Glutamatergic neuron (in vitro differentiated cells): ENCODE results near the gene FNDC1. TPM values are rescaled to one million over a fixed set of nuclear protein-coding genes. Genes with fewer than 3 reads are reported as not detected.

Experiments
- DNase-seq: peaks from one replicate; pipeline ENCODE4 v3.0.0; 2022
- H3K27ac Mint-ChIP-seq: one replicate; pipeline ENCODE4 v1.8.0; 2020; ENCODE audit warnings: mild to moderate bottlenecking, mixed read lengths, inconsistent platforms; ENCODE audit not compliant: unreplicated experiment
- H3K27me3 Mint-ChIP-seq: one replicate; pipeline ENCODE4 v1.8.0; 2020; ENCODE audit warnings: mild to moderate bottlenecking, moderate library complexity, mixed read lengths, inconsistent platforms; ENCODE audit not compliant: unreplicated experiment
- H3K36me3 Mint-ChIP-seq: one replicate; pipeline ENCODE4 v1.8.0; 2020; ENCODE audit warnings: mild to moderate bottlenecking, mixed read lengths, inconsistent platforms; ENCODE audit not compliant: unreplicated experiment
- H3K4me1 Mint-ChIP-seq: one replicate; pipeline ENCODE4 v1.8.0; 2020; ENCODE audit warnings: mild to moderate bottlenecking, low read depth, mixed read lengths, inconsistent platforms; ENCODE audit not compliant: unreplicated experiment
- H3K4me3 Mint-ChIP-seq: one replicate; pipeline ENCODE4 v1.8.0; 2020; ENCODE audit warnings: mild to moderate bottlenecking, mixed read lengths, inconsistent platforms; ENCODE audit not compliant: unreplicated experiment
- H3K9me3 Mint-ChIP-seq: one replicate; pipeline ENCODE4 v1.8.0; 2020; ENCODE audit warnings: mild to moderate bottlenecking, moderate library complexity, mixed read lengths, inconsistent platforms; ENCODE audit not compliant: unreplicated experiment
- CTCF ChIP-seq: fragments of 200-600 bp; sonication (generic); IDR thresholded peaks from one replicate; pipeline ENCODE4 v1.5.0; 2021; ENCODE audit not compliant: partially characterized antibody, unreplicated experiment
- total RNA-seq: library from RNA; stranded (reverse); fragmentation: NEBNext Ultra II Directional; extraction: Animal tissue kit (Norgen Biotek cat#: 25700); gene quantifications from one replicate; pipeline ENCODE4 v1.2.1, GENCODE V29; 2021; ENCODE audit not compliant: unreplicated experiment

Gene FNDC1
- total RNA-seq, 1 donor from 2014 or later: 0.88 TPM

- peaks cover 2% of the 10 kb centered on the region for H3K27me3 Mint-ChIP-seq
- peaks cover 1% of the 10 kb centered on the region for H3K9me3 Mint-ChIP-seq
- no peak overlapping the region for H3K4me3 Mint-ChIP-seq
- H3K36me3 Mint-ChIP-seq: no peaks in the 10 kb centered on the region
- TF ChIP-seq CTCF: no peak
- no peak overlapping the region for H3K27ac Mint-ChIP-seq
- DNase-seq: no peak
- H3K4me1 Mint-ChIP-seq: peaks cover 4% of the 10 kb centered on the region
These were observed 10.8 kb downstream of the FNDC1 start for GRCh38 chr6:159180001-159180400.

- peaks cover 2% of the 10 kb centered on the region for H3K27me3 Mint-ChIP-seq
These were observed 12.7 kb downstream of the FNDC1 start for GRCh38 chr6:159181914-159182313.

GRCh38 chr6:159184559-159184958 lies 15.4 kb downstream of the FNDC1 start:
- no peak for TF ChIP-seq CTCF
- DNase-seq: no peak
- H3K4me3 Mint-ChIP-seq: no peak overlapping the region
- peaks cover 1% of the 10 kb centered on the region for H3K9me3 Mint-ChIP-seq
- H3K4me1 Mint-ChIP-seq: no peaks in the 10 kb centered on the region
- no peaks in the 10 kb centered on the region for H3K27me3 Mint-ChIP-seq
- peaks cover 6% of the 10 kb centered on the region for H3K36me3 Mint-ChIP-seq
- no peak overlapping the region for H3K27ac Mint-ChIP-seq

More at GRCh38 chr6:159181914-159182313, 12.7 kb downstream of the FNDC1 start:
- Mint-ChIP-seq H3K4me1 (peaks cover 4% of the 10 kb centered on the region), H3K4me3 (no peak overlapping the region), H3K36me3 (peaks cover 6% of the 10 kb centered on the region), H3K27ac (no peak overlapping the region), H3K9me3 (peaks cover 1% of the 10 kb centered on the region)
- TF ChIP-seq CTCF: no peak
- no peak for DNase-seq

- H3K4me3 Mint-ChIP-seq: no peak overlapping the region
- TF ChIP-seq CTCF: no peak
- no peaks in the 10 kb centered on the region for H3K4me1 Mint-ChIP-seq
- peaks cover 1% of the 10 kb centered on the region for H3K27me3 Mint-ChIP-seq
- DNase-seq: no peak
- peaks cover 5% of the 10 kb centered on the region for H3K36me3 Mint-ChIP-seq
- no peaks in the 10 kb centered on the region for H3K9me3 Mint-ChIP-seq
- no peak overlapping the region for H3K27ac Mint-ChIP-seq
These were observed 21.3 kb downstream of the FNDC1 start for GRCh38 chr6:159190460-159190859.

- no peaks in the 10 kb centered on the region for H3K36me3 Mint-ChIP-seq
- no peaks in the 10 kb centered on the region for H3K9me3 Mint-ChIP-seq
- no peak for DNase-seq
- H3K4me3 Mint-ChIP-seq: no peak overlapping the region
- H3K4me1 Mint-ChIP-seq: no peaks in the 10 kb centered on the region
- peaks cover 1% of the 10 kb centered on the region for H3K27me3 Mint-ChIP-seq
- TF ChIP-seq CTCF: no peak
- no peak overlapping the region for H3K27ac Mint-ChIP-seq
These were observed 24.7 kb downstream of the FNDC1 start for GRCh38 chr6:159193923-159194322.
